AG10803 (cell line): ENCODE results near the gene XXYLT1.

Experiments used
- DNase-seq: peaks from one replicate; pipeline ENCODE4 v3.0.0; 2010; ENCODE audit warnings: low read depth
- H3K4me3 ChIP-seq: 2 replicates; pipeline ENCODE4 v1.5.1; 2011; ENCODE audit warnings: mild to moderate bottlenecking, low read length, control low read depth
- CTCF ChIP-seq: conservative IDR thresholded peaks from 2 replicates; pipeline ENCODE4 v1.5.1; 2011; ENCODE audit warnings: mild to moderate bottlenecking, low read length, control low read depth, inconsistent platforms

Gene XXYLT1

GRCh38 chr3:195034101-195034500 is 236.9 kb downstream of the XXYLT1 start:
- H3K4me3 ChIP-seq, result no peak overlapping the region
- no peak for DNase-seq
- no peak for TF ChIP-seq CTCF

DNA sequence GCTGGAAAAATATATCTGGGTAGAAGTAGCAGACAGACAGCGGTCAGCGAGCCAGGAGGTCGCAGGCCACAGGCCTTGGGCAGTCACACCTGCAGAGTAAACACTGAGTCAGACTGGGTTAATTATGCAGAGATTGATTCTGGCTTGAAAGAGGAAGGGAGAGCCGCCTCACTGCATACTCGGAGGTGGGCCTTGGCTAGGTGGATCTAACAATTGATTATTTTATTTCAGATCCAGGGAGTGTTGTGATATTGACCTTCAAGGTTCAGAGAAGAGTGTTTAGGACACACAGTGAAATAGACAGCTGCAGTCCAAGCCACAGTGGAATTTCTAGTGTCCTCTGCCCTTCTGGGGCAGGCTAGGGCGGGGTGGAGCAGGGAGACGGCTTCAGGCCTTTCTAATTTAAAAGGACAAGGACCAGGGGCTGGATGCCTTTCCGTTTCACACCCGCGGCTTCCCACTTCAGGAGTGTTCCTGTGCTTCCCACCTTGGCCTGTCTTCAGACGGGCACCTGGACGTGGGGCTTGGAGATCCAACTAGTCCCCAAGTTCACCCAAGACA is 237.3 kb downstream of the XXYLT1 start:
- H3K4me3 ChIP-seq, result no peak overlapping the region
- no peak for DNase-seq
- no peak for TF ChIP-seq CTCF

GRCh38 chr3:195032955-195033354 is 238.0 kb downstream of the XXYLT1 start:
- TF ChIP-seq CTCF, result no peak
- DNase-seq, result no peak
- H3K4me3 ChIP-seq, result no peak overlapping the region

DNA sequence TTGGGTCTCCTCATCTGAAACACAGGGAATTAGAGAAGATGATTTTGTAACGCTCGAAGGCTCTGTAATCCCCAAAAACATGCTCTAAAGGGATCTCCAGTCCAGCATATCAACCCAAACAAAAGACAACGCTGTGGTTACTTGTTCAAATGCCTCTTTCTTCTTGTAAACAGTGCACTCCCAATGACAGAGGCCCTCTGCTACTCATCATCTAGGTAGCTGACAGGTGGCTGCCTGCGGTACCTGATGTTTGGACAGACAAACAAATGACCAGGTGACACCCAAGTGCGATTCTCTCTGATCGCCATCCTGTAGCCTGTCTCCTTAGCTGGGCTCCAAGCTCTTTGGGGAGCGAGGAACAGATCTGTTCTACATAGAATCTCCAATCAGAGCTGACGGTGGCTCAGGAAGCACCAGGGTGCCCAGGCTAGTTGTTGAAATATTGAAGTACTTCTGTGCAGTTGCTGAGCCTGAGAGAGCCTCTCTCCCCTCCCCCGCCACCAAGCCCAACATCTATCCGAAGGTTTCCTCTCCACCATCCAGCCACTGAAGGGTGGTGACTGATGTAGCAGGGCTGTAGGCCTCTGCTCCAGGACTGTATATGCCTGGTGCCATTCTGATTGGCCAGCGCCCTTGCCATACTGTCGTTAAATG is 238.7 kb downstream of the XXYLT1 start:
- no peak for DNase-seq
- no peak for TF ChIP-seq CTCF
- H3K4me3 ChIP-seq, result no peak overlapping the region

DNA sequence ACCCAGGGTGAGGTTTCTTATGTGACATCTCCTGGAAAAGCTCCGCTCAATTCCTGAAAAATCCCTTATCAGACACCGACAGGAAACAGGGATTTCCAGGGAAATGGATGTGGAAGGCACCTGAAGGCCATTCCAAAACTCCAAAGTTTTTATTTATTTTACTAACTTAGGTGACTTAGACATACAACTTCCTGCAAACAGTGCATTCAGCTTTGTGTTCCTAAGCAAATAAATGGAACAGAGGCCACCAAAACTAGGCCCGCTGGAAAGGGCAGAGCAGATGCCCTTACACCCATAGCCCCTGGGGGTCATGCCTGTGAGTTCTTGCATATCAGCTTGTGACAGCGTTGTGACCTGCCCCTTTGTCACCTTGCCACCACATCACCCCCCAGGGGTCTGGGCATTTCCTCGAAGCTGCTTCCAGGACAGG is 239.4 kb downstream of the XXYLT1 start:
- no peak for DNase-seq
- TF ChIP-seq CTCF, result no peak
- no peak overlapping the region for H3K4me3 ChIP-seq

DNA sequence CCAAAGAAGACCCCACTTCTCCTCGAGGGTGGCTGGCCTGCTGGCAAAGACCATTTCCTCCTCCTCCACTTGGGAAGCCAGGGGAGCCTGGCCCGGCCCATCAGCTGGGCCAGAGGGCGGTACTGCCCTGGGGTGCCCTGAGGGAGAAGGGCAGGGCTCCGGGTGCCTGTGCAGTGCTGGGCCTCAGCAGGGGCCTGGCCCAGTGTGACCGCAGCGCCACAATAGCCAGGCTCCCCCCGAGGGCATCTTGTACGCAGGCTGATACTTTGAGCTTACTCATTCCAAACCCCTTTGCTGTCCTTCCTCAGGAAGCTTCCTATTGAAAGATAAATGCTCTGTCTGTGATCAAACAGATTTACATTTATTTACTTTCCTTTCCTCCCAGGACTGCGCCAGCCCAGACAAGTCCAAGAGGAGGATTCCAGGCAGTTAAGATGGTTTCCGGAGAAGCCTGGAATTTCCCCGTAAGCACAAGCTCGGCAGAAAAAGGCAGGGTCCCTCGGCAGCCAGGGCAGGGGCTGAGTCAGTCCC is 240.1 kb downstream of the XXYLT1 start:
- no peak for DNase-seq
- no peak overlapping the region for H3K4me3 ChIP-seq
- no peak for TF ChIP-seq CTCF
